HG02943 (cell line): ENCODE results near the gene ARHGAP24.
"Not testable (repeated sequence)": the region's sequence is repeated elsewhere in the genome, so short reads cannot be mapped to it uniquely, and the experiment has no call there.

Source experiments
- ATAC-seq: cut with Tn5 transposase; IDR thresholded peaks from one replicate; pipeline ENCODE4 v1.9.1; 2021; ENCODE audit warnings: mild to moderate bottlenecking, low read depth, moderate library complexity; ENCODE audit not compliant: unreplicated experiment

Gene ARHGAP24

DNA sequence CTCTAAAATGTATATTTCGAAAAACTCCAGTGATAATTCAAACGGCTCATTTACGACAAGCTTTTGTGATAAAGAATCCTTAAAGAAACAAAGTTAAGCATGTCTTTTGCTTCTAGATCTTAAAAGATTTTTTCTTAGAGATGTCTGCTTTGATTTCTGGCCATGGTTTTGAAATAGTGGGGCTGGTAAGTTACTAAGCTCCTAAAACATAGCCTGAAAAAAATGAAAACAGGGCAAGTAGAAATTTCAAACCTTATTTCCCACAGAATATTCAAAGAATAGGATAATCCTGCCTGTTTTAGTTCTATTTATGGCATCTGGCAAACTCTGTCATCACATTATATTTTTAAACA lies 318.3 kb downstream of the ARHGAP24 start:
- no peak for ATAC-seq

DNA sequence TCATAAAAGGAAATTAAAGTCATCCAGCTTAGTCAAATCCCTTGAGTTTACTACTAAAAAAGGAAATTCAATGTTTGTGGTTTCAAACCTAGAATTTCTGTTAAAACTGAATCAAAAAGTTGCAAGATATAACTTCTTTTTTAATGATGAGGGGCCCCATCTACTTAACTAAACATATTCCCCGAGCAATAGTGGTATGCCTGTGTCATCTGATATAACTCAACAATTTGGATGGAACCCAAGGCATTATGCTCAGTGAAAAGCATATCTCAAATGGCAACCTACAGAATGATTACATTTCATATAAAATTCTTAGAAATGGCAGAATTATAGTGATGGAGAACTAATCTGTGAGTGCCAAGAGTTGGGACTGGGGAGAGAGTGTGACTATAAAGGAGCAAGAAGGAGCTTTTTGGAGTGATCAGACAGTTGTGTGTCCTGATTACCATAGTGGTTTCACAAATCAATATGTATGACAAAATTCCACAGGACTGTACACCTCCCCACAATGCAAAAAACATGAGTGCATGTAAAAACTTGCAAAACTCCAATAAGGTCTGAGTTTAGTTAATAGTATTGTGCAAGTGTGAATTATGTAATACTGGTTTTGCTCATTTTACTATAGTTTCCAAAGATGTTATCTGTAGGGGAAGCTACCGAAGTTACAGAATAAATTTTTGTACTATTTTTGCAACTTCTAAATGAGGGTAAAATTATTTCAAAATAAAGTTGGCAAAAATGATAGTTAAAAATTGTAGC lies 323.2 kb downstream of the ARHGAP24 start:
- ATAC-seq, result no peak

GRCh38 chr4:85803856-85804255 lies 328.9 kb downstream of the ARHGAP24 start:
- no peak for ATAC-seq

DNA sequence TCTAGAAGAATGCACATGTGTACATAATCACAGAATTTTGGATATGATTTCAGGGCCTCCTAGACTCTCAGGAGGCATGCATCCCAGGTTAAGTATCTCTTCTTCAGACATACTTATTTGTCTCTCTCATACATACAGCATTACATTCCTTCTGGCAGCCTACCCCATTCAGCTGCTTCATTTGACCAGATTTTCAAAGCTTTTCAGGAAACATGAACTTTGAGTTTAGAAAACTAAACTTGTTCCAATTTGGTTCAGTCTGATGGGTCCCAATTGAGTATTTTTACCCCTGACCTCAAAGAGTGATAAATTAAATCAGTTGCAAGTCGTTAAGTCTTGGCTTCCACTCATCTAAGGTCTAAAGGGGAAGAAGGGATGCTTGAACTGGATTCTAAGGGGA lies 330.9 kb downstream of the ARHGAP24 start:
- ATAC-seq, result no peak

GRCh38 chr4:85806334-85806733 lies 331.4 kb downstream of the ARHGAP24 start:
- ATAC-seq, result no peak

DNA sequence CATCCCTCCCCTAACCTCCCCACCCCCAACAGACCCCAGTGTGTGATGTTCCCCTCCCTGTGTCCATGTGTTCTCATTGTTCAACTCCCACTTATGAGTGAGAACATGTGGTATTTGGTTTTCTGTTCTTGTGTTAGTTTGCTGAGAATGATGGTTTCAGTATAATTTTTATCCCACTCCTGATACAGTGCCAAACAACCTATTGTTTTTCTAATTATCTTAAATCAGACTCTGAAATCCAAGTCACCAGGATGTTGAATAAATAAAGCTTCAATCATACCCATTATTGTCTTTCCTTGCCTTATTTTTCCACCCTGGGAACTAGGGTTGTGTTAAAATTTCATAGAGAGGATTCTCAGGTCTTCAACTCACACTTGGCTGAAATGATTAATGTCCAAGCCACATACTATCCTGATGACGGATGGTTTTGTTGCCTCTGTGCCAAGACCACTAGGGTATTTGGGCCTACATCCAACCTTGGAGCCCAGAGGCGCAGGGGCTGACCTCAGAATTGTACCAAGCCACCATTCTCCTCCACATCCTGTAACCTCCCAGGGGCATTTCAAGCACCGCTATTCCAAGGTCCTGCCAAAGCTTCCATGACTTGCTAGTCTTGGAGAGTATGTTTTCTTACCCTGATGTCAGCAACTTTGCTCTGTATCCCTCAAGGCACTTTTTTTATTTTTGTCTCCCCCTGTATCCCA lies 332.4 kb downstream of the ARHGAP24 start:
- ATAC-seq, result no peak

DNA sequence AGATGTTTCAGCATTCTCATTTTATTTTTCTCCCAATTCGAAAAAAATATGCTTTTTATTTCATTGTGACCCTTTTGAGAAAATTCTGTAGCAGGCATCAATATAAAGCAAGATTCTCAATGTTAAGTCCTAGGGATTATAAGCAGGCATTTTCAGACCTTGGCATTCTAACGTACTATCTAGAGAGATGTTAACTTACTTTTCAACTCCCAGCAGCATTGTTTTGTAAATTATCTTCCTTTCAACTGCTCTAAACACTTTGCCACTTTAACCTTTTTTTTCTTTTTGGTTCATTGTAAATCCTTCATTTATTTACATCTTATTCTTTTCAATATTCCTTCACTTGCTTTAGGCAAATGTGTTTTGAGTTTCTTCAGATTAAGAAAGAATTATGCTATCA lies 333.2 kb downstream of the ARHGAP24 start:
- ATAC-seq, result no peak

DNA sequence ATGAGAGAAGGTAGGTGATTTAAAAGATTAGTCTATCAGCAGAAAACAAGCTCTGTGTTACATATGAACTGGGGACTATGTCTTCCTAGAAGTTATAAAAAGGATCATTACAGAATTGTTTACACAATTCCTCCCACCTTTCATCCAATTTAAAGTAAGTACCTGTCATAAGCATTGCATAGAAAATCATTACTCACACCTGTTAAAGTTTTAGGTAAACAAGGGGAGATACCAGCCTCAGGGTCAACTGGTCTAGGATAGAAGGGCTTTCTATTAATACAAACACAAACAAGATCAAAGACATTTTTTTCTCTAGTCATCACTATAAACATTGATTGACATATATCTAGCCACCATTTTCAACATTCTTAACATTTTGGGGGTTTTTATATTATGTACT lies 333.9 kb downstream of the ARHGAP24 start:
- ATAC-seq, result no peak

DNA sequence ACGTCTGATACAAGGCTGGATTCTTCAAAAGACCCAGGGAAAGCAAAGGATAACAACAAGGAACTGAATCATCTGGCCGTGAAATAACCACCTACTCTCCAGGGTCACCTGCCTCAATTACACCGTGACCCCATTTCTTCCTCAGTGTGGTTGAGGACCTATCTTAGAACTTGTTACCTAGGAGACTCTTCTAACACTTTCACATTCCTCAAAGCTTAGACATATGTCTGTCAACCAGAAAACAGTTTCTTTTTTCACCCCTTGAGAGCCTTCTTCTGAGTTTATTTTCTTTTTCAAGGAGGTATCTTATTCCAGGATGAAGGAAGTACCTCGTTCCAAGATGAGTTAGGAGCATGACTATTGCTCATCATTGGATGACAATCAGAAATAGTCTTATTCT lies 337.8 kb downstream of the ARHGAP24 start:
- ATAC-seq, result no peak

DNA sequence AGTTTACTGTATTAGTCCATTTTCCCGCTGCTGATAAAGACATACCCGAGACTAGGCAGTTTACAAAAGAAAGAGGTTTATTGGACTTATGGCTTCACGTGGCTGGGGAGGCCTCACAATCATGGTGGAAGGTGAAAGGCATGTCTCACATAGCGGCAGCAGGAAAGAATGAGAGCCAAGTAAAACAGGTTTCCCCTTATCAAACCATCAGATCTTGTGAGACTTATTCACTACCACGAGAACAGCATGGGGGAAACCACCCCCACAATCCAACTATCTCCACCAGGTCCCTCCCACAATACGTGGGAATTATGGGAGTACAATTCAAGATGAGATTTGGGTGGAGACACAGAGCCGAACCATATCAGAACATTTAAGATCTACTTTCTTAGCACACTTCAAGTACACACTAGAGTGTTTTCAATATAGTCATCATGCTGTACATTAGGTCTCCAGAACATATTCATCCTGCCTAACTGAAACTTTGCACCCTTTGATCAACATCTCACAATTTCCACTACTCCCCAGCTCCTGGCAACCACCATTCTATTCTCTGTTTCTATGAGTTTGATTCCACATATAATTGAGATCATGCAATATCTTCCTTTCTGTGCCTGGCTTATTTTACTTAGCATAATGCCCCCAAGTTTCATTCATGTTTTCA lies 341.0 kb downstream of the ARHGAP24 start:
- no peak for ATAC-seq

DNA sequence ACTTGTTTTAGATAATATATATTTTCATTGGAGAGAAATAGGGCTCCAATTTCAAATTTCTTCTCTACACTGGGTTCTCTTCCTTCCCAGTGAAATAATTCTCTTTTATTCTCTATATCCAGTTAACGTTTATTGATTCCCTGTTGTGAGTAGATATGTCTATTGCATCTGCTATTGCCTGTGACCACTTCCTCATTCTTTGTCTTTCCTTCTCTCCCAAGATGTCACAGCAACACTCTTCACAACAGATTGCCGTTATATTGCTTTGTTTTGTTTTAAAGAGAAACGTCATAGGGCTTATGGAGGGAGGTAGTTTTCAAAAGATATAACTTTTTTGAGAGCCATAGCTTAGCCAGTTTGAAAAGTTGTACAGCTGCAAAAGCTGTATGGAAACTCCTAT lies 343.8 kb downstream of the ARHGAP24 start:
- ATAC-seq, result no peak

GRCh38 chr4:85820101-85820500 lies 345.2 kb downstream of the ARHGAP24 start:
- ATAC-seq, result not testable (repeated sequence)

DNA sequence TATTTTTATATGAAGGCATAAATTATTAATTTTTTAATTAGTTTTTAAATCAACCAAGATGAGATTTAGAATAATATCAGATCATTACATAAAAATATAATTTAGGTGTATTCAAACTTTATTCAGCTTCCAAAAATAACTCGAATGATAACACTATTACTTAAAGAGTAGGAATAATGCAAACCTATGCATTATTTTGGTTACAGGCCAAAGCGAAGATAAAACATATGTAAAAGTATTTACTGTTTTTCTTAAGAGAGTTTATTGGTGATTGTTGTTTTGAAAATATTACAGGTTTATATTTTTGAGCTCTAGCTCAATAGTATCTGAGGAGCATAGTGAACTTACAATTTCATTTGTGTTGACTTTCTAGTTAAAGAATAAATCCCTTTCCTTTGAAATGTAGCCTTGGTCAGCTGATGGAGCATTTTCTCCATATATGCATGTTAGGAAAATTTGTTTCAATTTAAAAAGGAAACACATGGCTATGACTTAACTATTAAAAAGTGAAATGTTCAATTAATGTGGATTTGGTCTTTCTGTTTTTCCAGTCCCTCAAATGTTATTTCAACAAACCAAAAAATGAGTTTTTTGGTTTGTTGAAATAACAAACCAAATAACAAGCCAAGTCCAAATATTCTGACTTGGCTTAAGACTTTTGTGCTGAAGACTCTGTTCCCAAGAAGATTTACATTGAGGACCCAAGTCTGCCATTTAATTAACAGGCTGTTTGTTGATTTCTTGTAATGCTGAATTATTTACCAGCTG lies 346.9 kb downstream of the ARHGAP24 start:
- ATAC-seq, result no peak

DNA sequence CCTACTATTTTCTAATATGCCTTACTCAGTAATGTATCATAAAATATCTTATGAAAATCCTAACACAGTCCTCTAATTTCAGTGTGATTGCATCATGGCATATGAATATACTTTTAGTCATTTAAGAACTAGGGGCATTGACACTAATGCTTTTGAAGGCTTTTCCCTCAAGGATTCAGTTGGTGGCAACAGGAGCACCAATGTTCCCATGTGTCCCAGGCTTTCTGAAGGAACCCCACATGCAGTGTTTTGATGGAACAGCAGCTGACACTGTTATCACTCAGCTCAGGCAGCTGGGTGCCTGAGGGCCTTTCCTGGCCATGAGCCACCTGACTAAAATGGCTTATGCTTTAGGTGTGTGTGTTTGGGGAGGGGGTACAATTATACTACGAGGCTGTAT lies 348.3 kb downstream of the ARHGAP24 start:
- no peak for ATAC-seq

- no peak for ATAC-seq
Observed at GRCh38 chr4:85824166-85824945, 349.4 kb downstream of the ARHGAP24 start.

- ATAC-seq, result peak; percentile 62
Observed at GRCh38 chr4:85826060-85826678, 351.2 kb downstream of the ARHGAP24 start.

DNA sequence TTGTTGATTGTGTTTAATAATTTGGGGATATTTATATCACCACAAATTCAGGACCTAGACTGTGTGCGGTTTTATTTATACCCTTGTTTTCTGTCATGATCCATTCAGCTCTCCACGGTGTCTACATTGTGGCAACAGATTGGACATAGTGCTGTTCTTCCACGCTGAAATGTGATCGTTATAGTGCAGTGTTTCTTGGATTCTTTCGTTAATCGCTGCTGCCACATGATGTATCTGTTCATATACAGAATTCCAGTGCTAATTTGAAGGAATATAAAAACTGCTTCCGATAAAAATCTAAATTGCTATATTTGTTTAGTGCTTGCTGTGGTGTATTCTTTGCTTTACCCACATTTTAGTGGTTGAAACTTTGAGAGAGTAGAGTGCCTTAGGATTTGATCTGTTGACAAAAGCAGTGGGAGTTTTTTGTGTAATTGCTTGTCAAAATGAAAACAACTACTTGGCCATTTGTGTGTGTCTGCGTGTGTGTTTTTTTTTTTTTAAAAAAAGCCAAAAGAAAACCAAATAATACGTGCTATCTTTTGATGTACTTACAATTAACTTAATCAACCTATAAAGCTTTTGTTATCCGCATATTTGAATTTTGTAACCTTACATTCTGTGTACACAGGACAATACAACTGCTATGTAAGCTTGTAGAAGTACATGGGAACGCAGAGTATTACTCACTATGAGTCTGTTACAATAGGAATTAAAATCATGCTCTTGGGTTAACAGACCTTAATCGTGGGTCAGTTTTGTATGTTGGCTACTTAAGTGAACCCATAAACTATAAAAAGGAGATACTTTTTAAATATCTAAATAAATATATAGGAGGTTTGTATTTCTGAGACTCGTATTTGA lies 353.3 kb downstream of the ARHGAP24 start:
- no peak for ATAC-seq

DNA sequence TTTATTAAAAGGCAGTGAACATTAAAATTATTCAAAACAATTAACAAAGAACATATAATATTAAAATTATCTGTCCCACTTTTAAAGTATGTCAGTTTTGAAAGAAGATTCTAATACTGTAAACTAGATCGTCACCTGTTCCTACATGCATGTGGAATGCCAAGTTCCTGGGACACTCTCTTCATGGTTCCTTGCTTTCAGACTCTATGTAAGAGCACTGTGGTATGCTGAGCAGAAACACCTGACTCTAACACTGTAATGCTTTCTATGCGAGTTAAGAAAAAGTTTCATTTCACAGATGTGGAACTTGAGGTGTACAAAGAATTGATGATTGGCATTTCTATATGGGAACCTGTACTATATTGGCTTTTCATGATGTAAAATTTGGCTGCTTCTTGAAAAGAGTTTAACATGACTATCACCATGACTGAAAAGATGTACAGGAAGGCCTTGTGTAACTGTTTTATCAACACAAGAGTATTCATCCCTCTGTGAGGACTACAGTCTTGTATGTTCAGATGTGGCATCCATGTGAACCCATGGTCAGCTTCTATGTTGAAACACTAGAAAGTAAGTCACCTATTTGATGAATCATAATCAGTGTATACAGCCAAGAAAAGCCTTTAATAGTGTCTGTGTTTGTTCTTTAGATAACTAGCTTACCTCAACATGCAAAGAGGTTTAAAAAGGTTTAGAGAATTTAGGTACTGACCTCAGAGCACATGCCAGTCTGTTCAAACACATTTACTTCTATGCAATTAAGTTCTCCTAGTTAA lies 354.5 kb downstream of the ARHGAP24 start:
- ATAC-seq, result no peak
